ENCODE measurements around the gene SPPL3. TPM values are rescaled to one million over a fixed set of nuclear protein-coding genes. Genes with fewer than 3 reads are reported as not detected.

SPPL3 gene
- total and polyA plus RNA-seq, 9 donors = 10.2 to 68.2 (median 54.0) TPM

GRCh38 chr12:120757949-120758348, 146.2 kb downstream of the SPPL3 start:
- 84% methylated on average over 5 of the region's 6 CpGs for WGBS (ENCODE audit: insufficient coverage)
- H3K27ac ChIP-seq (ENCODE audit: low read length) = no peak overlapping the region
- DNase-seq = no peak

DNA sequence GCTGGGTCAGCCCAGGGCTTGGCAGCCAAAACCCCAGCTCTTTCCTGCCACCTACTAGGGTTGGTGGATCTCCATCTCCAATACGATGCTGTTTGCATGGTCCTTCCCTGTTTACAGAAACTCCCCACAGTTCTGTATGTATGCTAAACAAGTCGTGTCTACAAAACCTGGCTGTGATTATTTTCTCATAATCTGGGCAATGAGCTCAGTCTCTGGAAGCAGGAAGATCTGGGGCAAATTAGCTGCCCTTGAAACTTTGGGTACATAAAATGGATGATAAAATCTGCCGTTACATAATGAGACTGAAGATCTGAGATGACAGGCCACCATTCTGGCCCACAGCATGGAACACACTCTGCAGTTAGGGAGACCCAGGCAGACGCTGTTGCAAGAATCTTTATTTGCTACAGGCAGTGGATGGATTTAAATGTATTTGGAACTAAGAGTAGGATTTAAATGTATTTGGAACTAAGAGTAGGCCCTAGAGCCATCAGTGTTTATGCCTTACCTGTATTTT, 146.9 kb downstream of the SPPL3 start:
- 78% methylated on average over 2 of the region's 4 CpGs for WGBS (ENCODE audit: insufficient coverage)
- Histone ChIP-seq H3K4me1 (ENCODE audit: control insufficient read depth, insufficient read depth, low read length) (peaks cover 34% of the 10 kb centered on the region), H3K27me3 (ENCODE audit: control insufficient read depth, insufficient read depth, low read length) (no peaks in the 10 kb centered on the region), H3K27ac (ENCODE audit: low read length) (no peak overlapping the region), H3K36me3 (ENCODE audit: control insufficient read depth, insufficient read depth, low read length) (peaks cover 21% of the 10 kb centered on the region), H3K4me3 (ENCODE audit: low read length) (no peak overlapping the region), H3K9me3 (replicated peaks; ENCODE audit: control insufficient read depth, low read depth, low read length) (peaks cover 9% of the 10 kb centered on the region)
- DNase-seq = no peak

More at GRCh38 chr12:120757949-120758348, 146.2 kb downstream of the SPPL3 start:
- H3K9me3 ChIP-seq (replicated peaks; ENCODE audit: control insufficient read depth, low read depth, low read length) = peaks cover 9% of the 10 kb centered on the region
- H3K36me3 ChIP-seq (ENCODE audit: control insufficient read depth, insufficient read depth, low read length) = peaks cover 25% of the 10 kb centered on the region
- H3K4me3 ChIP-seq (ENCODE audit: low read length) = no peak overlapping the region
- H3K4me1 ChIP-seq (ENCODE audit: control insufficient read depth, insufficient read depth, low read length) = peaks cover 35% of the 10 kb centered on the region
- no peaks in the 10 kb centered on the region for H3K27me3 ChIP-seq (ENCODE audit: control insufficient read depth, insufficient read depth, low read length)

GRCh38 chr12:120755269-120755668, 148.9 kb downstream of the SPPL3 start:
- peaks cover 9% of the 10 kb centered on the region for H3K9me3 ChIP-seq (replicated peaks; ENCODE audit: control insufficient read depth, low read depth, low read length)
- H3K27ac ChIP-seq (ENCODE audit: low read length) = no peak overlapping the region
- no peak for DNase-seq
- no peak overlapping the region for H3K4me3 ChIP-seq (ENCODE audit: low read length)
- no peaks in the 10 kb centered on the region for H3K27me3 ChIP-seq (ENCODE audit: control insufficient read depth, insufficient read depth, low read length)
- H3K4me1 ChIP-seq (ENCODE audit: control insufficient read depth, insufficient read depth, low read length) = peaks cover 15% of the 10 kb centered on the region
- peaks cover 15% of the 10 kb centered on the region for H3K36me3 ChIP-seq (ENCODE audit: control insufficient read depth, insufficient read depth, low read length)

DNA sequence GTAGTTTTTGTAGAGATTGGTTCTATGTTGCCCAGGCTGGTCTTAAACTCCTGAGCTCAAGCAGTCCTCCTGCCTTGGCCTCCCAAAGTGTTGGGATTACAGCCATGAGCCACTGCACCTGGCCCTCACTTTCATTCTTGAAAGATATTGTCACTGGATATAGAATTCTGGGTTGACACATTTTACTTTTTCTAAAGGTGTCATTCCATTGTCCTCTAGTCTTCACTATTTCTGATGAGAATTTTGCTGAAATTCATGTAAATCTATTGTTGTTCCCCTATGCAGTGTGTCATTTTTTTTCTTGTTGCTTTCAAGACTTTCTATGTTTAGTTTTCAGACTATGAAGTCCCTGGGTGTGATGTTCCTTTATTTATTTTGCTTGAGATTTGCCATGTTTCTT, 149.4 kb downstream of the SPPL3 start:
- H3K27ac ChIP-seq (ENCODE audit: low read length) = no peak overlapping the region
- DNase-seq = no peak
- peaks cover 11% of the 10 kb centered on the region for H3K36me3 ChIP-seq (ENCODE audit: control insufficient read depth, insufficient read depth, low read length)
- H3K4me3 ChIP-seq (ENCODE audit: low read length) = no peak overlapping the region
- H3K27me3 ChIP-seq (ENCODE audit: control insufficient read depth, insufficient read depth, low read length) = no peaks in the 10 kb centered on the region
- peaks cover 9% of the 10 kb centered on the region for H3K9me3 ChIP-seq (replicated peaks; ENCODE audit: control insufficient read depth, low read depth, low read length)
- H3K4me1 ChIP-seq (ENCODE audit: control insufficient read depth, insufficient read depth, low read length) = peaks cover 11% of the 10 kb centered on the region

GRCh38 chr12:120751389-120751788, 152.8 kb downstream of the SPPL3 start:
- Histone ChIP-seq H3K4me3 (ENCODE audit: low read length) (no peak overlapping the region), H3K36me3 (ENCODE audit: control insufficient read depth, insufficient read depth, low read length) (no peaks in the 10 kb centered on the region), H3K4me1 (ENCODE audit: control insufficient read depth, insufficient read depth, low read length) (no peaks in the 10 kb centered on the region), H3K9me3 (replicated peaks; ENCODE audit: control insufficient read depth, low read depth, low read length) (peaks cover 9% of the 10 kb centered on the region), H3K27ac (ENCODE audit: low read length) (no peak overlapping the region), H3K27me3 (ENCODE audit: control insufficient read depth, insufficient read depth, low read length) (no peaks in the 10 kb centered on the region)
- no peak for DNase-seq
- 96% methylated on average over 9 of the region's 9 CpGs for WGBS (ENCODE audit: insufficient coverage)

- H3K4me1 ChIP-seq (ENCODE audit: control insufficient read depth, insufficient read depth, low read length) = no peaks in the 10 kb centered on the region
- 88% methylated on average over 3 of the region's 5 CpGs for WGBS (ENCODE audit: insufficient coverage)
- peaks cover 9% of the 10 kb centered on the region for H3K9me3 ChIP-seq (replicated peaks; ENCODE audit: control insufficient read depth, low read depth, low read length)
- H3K27ac ChIP-seq (ENCODE audit: low read length) = no peak overlapping the region
- no peaks in the 10 kb centered on the region for H3K27me3 ChIP-seq (ENCODE audit: control insufficient read depth, insufficient read depth, low read length)
- H3K36me3 ChIP-seq (ENCODE audit: control insufficient read depth, insufficient read depth, low read length) = no peaks in the 10 kb centered on the region
- DNase-seq = no peak
- H3K4me3 ChIP-seq (ENCODE audit: low read length) = no peak overlapping the region
Measured at GRCh38 chr12:120750806-120751205, 153.4 kb downstream of the SPPL3 start.

GRCh38 chr12:120749256-120749655, 154.9 kb downstream of the SPPL3 start:
- Histone ChIP-seq H3K27ac (ENCODE audit: low read length) (no peak overlapping the region), H3K4me1 (ENCODE audit: control insufficient read depth, insufficient read depth, low read length) (no peaks in the 10 kb centered on the region), H3K27me3 (ENCODE audit: control insufficient read depth, insufficient read depth, low read length) (no peaks in the 10 kb centered on the region), H3K9me3 (replicated peaks; ENCODE audit: control insufficient read depth, low read depth, low read length) (no peaks in the 10 kb centered on the region), H3K4me3 (ENCODE audit: low read length) (no peak overlapping the region), H3K36me3 (ENCODE audit: control insufficient read depth, insufficient read depth, low read length) (no peaks in the 10 kb centered on the region)
- 66% methylated on average over 4 of the region's 5 CpGs for WGBS (ENCODE audit: insufficient coverage)
- DNase-seq = no peak

DNA sequence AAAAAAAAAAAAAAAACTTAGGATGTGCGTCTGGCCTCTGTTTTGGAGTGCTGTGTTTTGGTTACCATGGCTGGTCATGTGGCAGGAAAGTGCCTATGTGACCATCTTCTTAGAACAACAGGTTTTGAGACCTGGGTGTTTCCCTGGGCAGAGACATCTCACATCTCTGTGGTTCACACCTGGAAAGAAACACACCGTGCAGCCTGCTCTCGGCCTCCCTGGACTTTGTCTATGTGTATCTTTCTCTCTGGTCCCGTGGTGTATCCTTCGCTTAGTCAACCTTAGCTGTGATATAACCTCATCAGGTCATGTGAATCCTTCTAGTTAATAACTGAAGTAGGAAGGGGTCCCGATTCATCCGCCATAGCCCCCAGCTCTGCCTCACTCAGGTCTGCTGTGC, 155.9 kb downstream of the SPPL3 start:
- Histone ChIP-seq H3K27ac (ENCODE audit: low read length) (no peak overlapping the region), H3K36me3 (ENCODE audit: control insufficient read depth, insufficient read depth, low read length) (no peaks in the 10 kb centered on the region), H3K4me1 (ENCODE audit: control insufficient read depth, insufficient read depth, low read length) (no peaks in the 10 kb centered on the region), H3K27me3 (ENCODE audit: control insufficient read depth, insufficient read depth, low read length) (no peaks in the 10 kb centered on the region), H3K9me3 (replicated peaks; ENCODE audit: control insufficient read depth, low read depth, low read length) (no peaks in the 10 kb centered on the region), H3K4me3 (ENCODE audit: low read length) (no peak overlapping the region)
- no peak for DNase-seq
- WGBS (ENCODE audit: insufficient coverage) = 81% methylated on average over 2 of the region's 7 CpGs

DNA sequence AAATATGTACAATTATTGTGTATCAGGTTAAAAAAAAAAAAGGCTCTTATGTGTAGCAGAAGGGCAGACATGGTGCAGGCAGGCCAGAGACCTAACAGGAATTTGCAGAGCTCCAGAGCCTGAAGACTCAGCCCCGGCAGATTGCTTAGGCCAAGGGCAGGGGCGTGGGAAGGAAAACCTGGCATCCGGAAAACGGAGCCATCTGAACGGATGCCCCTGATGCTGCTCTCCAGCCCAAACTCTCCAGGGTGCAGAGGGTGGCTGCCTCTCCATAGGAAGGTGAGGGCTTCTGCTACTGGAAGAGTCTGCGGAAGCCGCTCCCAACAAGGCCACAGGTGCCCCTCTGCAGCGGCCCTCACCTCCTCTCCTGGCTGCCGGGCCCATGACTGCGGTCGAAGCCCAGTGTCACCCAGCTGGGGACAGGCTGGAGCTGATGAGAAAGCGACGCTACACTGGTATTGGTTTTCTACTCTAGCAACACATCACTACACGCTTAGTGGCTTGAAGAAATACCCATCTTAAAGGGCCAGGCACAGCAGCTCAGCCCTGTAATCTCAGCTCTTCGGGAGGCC, 159.2 kb downstream of the SPPL3 start:
- Histone ChIP-seq H3K9me3 (replicated peaks; ENCODE audit: control insufficient read depth, low read depth, low read length) (no peaks in the 10 kb centered on the region), H3K4me3 (ENCODE audit: low read length) (no peak overlapping the region), H3K36me3 (ENCODE audit: control insufficient read depth, insufficient read depth, low read length) (no peaks in the 10 kb centered on the region), H3K27me3 (ENCODE audit: control insufficient read depth, insufficient read depth, low read length) (no peaks in the 10 kb centered on the region), H3K4me1 (ENCODE audit: control insufficient read depth, insufficient read depth, low read length) (peaks cover 9% of the 10 kb centered on the region), H3K27ac (ENCODE audit: low read length) (no peak overlapping the region)
- WGBS (ENCODE audit: insufficient coverage) = 88% methylated on average over 11 of the region's 15 CpGs
- no peak for DNase-seq

DNA sequence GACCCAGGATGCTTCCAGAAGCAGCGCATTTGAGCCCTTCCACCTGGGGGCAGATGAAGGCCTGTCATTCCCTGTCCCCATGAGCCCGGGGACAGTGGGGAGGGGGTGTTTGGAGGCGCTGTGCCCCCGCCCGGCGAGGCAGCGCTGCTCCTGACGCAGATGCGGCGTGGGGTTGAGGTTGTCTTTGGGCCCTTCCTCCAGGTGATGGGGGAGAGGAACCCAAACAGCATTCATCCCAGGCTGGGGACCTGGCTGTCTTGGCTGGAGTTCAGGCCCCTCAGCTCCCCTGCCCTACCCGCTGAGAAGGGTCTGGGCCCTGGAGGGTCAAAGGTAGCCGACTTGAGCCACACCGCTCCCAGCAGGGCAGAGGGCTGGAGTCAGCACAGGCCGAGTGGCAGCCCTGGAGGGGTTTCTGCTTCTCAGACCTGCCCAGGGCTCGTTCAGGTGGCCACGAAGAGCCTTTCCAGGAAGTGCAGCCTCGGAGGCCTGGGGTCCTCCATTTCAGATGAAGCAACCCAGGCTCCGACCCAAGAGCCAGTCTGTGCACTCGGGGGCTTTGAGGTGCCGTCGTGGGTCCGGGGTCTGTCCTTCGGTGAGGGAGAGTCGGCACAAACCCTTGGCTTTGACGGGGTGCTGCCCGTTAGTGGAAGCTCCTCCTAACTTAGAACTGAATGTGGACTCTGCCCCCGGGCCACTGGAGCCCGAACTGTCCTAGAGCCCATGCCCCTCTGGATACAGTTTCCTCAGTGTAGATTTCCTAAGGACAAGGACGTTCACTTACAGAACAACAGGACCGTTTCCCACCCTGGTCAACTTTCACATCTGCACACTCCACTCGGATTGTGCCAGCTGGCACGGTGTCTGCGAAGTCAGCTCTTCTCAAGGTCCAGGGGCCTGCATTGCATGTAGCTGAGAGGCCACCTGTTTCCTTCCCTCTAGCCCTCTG, 162.4 kb downstream of the SPPL3 start:
- Histone ChIP-seq H3K27ac (ENCODE audit: low read length) (peak overlapping the region; percentile 39), H3K4me1 (ENCODE audit: control insufficient read depth, insufficient read depth, low read length) (peaks cover 16% of the 10 kb centered on the region), H3K36me3 (ENCODE audit: control insufficient read depth, insufficient read depth, low read length) (peaks cover 14% of the 10 kb centered on the region), H3K27me3 (ENCODE audit: control insufficient read depth, insufficient read depth, low read length) (no peaks in the 10 kb centered on the region), H3K4me3 (ENCODE audit: low read length) (no peak overlapping the region), H3K9me3 (replicated peaks; ENCODE audit: control insufficient read depth, low read depth, low read length) (no peaks in the 10 kb centered on the region)
- peak; percentile 96 for DNase-seq
- 61% methylated on average over 31 of the region's 33 CpGs for WGBS (ENCODE audit: insufficient coverage)

Data from muscle of leg (tissue), 11 donors.